PC-3 (cell line): ENCODE measurements around the gene PDCD10. TPM values are rescaled to one million over a fixed set of nuclear protein-coding genes. Genes with fewer than 3 reads are reported as not detected.

Experiments
- ATAC-seq: fragments of 200-7000 bp; cut with Tn5 transposase; 2 replicates; pipeline ENCODE4 v1.9.1; 2020; ENCODE audit warnings: mild to moderate bottlenecking, moderate library complexity
- BruUV-seq: library from RNA; stranded (reverse); fragments of 400-500 nt; replicated peaks from 2 replicates; lab custom pipeline; 2021; lab: Mats Ljungman, UMichigan
- CTCF ChIA-PET: fragments of 300-600 bp; sonication (Branson Sonifier 250); formaldehyde crosslinking; loops from one replicate; lab custom pipeline; 2022; ENCODE audit warnings: antibody characterized with exemption; lab: Charles Lee
- POLR2A ChIA-PET: fragments of 300-600 bp; sonication (Branson Sonifier 250); formaldehyde crosslinking; loops from one replicate; lab custom pipeline; 2022; ENCODE audit warnings: antibody characterized with exemption; ENCODE audit not compliant: unreplicated experiment; lab: Charles Lee
- DNase-seq: peaks from one replicate; pipeline ENCODE4 v3.0.0-alpha.2; 2015
- H2AFZ ChIP-seq: fragments of 300-600 bp; sonication (generic); 2 replicates; pipeline ENCODE4 v1.6.0; 2016; ENCODE audit warnings: antibody characterized with exemption, low read length
- H3F3A ChIP-seq: fragments of 300-600 bp; sonication (generic); one replicate; pipeline ENCODE4 v1.6.0; 2017; ENCODE audit warnings: antibody characterized with exemption, low read length, control low read depth, mild to moderate bottlenecking; ENCODE audit not compliant: unreplicated experiment
- H3K27ac ChIP-seq: fragments of 300-600 bp; sonication (generic); 2 replicates; pipeline ENCODE4 v1.5.1; 2016; ENCODE audit warnings: mild to moderate bottlenecking, low read length
- H3K27me3 ChIP-seq: fragments of 300-600 bp; sonication (generic); 2 replicates; pipeline ENCODE4 v1.6.1; 2016; ENCODE audit warnings: low read length, mixed read lengths
- H3K36me3 ChIP-seq: fragments of 300-600 bp; sonication (generic); 2 replicates; pipeline ENCODE4 v1.6.1; 2016; ENCODE audit warnings: low read depth, mixed run types, low read length, mixed read lengths
- H3K4me1 ChIP-seq: fragments of 300-600 bp; sonication (generic); 2 replicates; pipeline ENCODE4 v1.5.1; 2016; ENCODE audit warnings: low read length; ENCODE audit not compliant: insufficient read depth
- H3K4me2 ChIP-seq: fragments of 300-600 bp; sonication (generic); 2 replicates; pipeline ENCODE4 v1.6.0; 2016; ENCODE audit warnings: low read length
- H3K4me3 ChIP-seq: fragments of 300-600 bp; sonication (generic); 2 replicates; pipeline ENCODE4 v1.5.1; 2016; ENCODE audit warnings: mild to moderate bottlenecking, low read length, mixed read lengths
- H3K79me2 ChIP-seq: fragments of 300-600 bp; sonication (generic); 2 replicates; pipeline ENCODE4 v1.6.1; 2017; ENCODE audit warnings: low read length, mixed read lengths
- H3K9ac ChIP-seq: fragments of 300-600 bp; sonication (generic); 2 replicates; pipeline ENCODE4 v1.6.0; 2016; ENCODE audit warnings: mild to moderate bottlenecking, low read length
- H3K9me2 ChIP-seq: fragments of 300-600 bp; sonication (generic); replicated peaks from 2 replicates; pipeline ENCODE4 v1.6.1; 2016; ENCODE audit warnings: mixed run types, low read length, mixed read lengths
- H3K9me3 ChIP-seq: fragments of 300-600 bp; sonication (generic); 2 replicates; pipeline ENCODE4 v1.6.1; 2016; ENCODE audit warnings: low read length, mixed read lengths
- H4K20me1 ChIP-seq: fragments of 300-600 bp; sonication (generic); 2 replicates; pipeline ENCODE4 v1.6.1; 2016; ENCODE audit warnings: low read length, mixed read lengths
- CTCF ChIP-seq: fragments of 300-600 bp; sonication (generic); conservative IDR thresholded peaks from 2 replicates; pipeline ENCODE4 v1.5.1; 2017; ENCODE audit warnings: antibody characterized with exemption, low read depth, mild to moderate bottlenecking, low read length
- EZH2 ChIP-seq: fragments of 300-600 bp; sonication (generic); IDR thresholded peaks from one replicate; pipeline ENCODE4 v1.6.1; 2017; ENCODE audit warnings: antibody characterized with exemption, mild to moderate bottlenecking, low read length; ENCODE audit not compliant: unreplicated experiment
- EZH2phosphoT487 ChIP-seq: fragments of 300-600 bp; sonication (generic); IDR thresholded peaks from 2 replicates; pipeline ENCODE4 v1.6.1; 2018; ENCODE audit warnings: mild to moderate bottlenecking, antibody characterized with exemption, low read length, borderline replicate concordance
- intact Hi-C: fragments of 100-400 bp; cut with micrococcal nuclease; formaldehyde crosslinking; loops from 2 replicates; pipeline ENCODE4 v1.9.0; 2023
- total RNA-seq: library from RNA; depleted of rRNA; stranded (reverse); fragments of >200 nt; gene quantifications from 2 replicates; pipeline ENCODE4 v1.2.3, GENCODE V29; 2014

PDCD10 gene
- total RNA-seq, 1 experiment from 2014 or later: 105 TPM

GRCh38 chr3:167742338-167742737 lies 7.6 kb upstream of the PDCD10 start:
- Histone ChIP-seq H3K9ac (no peak overlapping the region), H3K9me2 (no peaks in the 10 kb centered on the region), H4K20me1 (no peaks in the 10 kb centered on the region), H3K4me1 (0 out of 2 replicates have a peak, but pooled peaks cover under 1% of the 10 kb centered on the region), H3K79me2 (no peaks in the 10 kb centered on the region), H3K4me3 (no peak overlapping the region), H3K27me3 (no peaks in the 10 kb centered on the region), H3K27ac (no peak overlapping the region), H3K9me3 (no peaks in the 10 kb centered on the region), H3K4me2 (no peak overlapping the region), H2AFZ (no peak overlapping the region), H3F3A (no peaks in the 10 kb centered on the region), H3K36me3 (no peaks in the 10 kb centered on the region)
- ChIA-PET CTCF (no interaction called here), POLR2A (no interaction called here)
- TF ChIP-seq EZH2phosphoT487: no peak
- TF ChIP-seq EZH2: no peak
- TF ChIP-seq CTCF: no peak
- DNase-seq (no peak), ATAC-seq (no peak)
- intact Hi-C loops: loop anchor here (1.0 kb wide), 1 partner anchor 140 kb away; no protein-coding TSS in a partner anchor
- no TSS peak for BruUV-seq

DNA sequence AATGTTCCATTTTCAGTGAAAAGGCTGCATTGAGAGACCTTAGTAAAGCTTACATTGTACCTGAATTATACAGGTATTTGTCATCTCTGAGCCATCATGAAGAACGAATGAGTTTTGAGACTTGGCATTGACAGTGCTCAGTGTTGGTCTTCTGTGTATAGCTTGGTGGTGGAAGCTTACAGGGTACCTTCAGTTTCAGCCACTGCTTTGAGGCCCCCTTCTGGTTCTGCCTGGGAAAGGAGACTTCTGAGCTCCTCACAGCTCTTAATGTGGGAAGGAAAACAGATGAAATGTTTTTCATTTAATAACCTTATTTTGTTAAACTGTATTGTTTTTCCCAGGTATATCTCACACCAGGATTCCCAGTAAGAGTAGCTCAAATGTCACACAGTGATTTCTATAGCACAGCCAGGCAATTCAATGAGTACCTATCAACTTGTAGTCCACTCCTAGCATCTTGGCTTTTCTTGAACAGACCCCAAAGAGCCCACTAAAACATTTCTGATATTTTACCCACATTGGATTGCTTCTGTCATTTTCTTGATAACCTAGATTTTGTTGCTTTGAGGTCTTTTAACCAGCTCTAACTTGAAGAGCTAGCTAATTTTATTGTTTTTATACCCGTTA lies 6.4 kb upstream of the PDCD10 start:
- H2AFZ ChIP-seq: no peak overlapping the region
- peaks cover 10% of the 10 kb centered on the region; the same call in 1 of the 2 replicates for H3K4me1 ChIP-seq
- DNase-seq (peak; percentile 59), ATAC-seq (peak; percentile 96)
- H3K36me3 ChIP-seq: no peaks in the 10 kb centered on the region
- H4K20me1 ChIP-seq: no peaks in the 10 kb centered on the region
- no peak overlapping the region for H3K9ac ChIP-seq
- H3K79me2 ChIP-seq: no peaks in the 10 kb centered on the region
- no peak overlapping the region for H3K4me3 ChIP-seq
- ChIA-PET POLR2A (no interaction called here), CTCF (interaction anchor here (0.6 to 1.2 kb wide), 7 partner anchors 56 to 361 kb away, joined by 3 to 8 read pairs (median 4); partner anchors contain the start of gene ZBBX)
- H3K9me3 ChIP-seq: no peaks in the 10 kb centered on the region
- no peaks in the 10 kb centered on the region for H3F3A ChIP-seq
- no peaks in the 10 kb centered on the region for H3K27me3 ChIP-seq
- no peak overlapping the region for H3K4me2 ChIP-seq
- no peak overlapping the region for H3K27ac ChIP-seq
- intact Hi-C loops: loop anchor here (1.0 kb wide), 1 partner anchor 334 kb away; no protein-coding TSS in a partner anchor
- no peak for TF ChIP-seq EZH2phosphoT487
- TF ChIP-seq CTCF: peak; percentile 67
- TF ChIP-seq EZH2: no peak
- BruUV-seq: no TSS peak
- no peaks in the 10 kb centered on the region for H3K9me2 ChIP-seq

- no peaks in the 10 kb centered on the region for H3K9me3 ChIP-seq
- no peaks in the 10 kb centered on the region for H3F3A ChIP-seq
- POLR2A ChIA-PET: no interaction called here
- peaks cover 2% of the 10 kb centered on the region for H3K79me2 ChIP-seq
- H3K4me1 ChIP-seq: peaks cover 10% of the 10 kb centered on the region; the same call in 1 of the 2 replicates
- CTCF ChIA-PET: no interaction called here
- no peak overlapping the region for H3K4me2 ChIP-seq
- no peak overlapping the region for H3K27ac ChIP-seq
- H3K9ac ChIP-seq: no peak overlapping the region
- no peaks in the 10 kb centered on the region for H3K9me2 ChIP-seq
- H3K4me3 ChIP-seq: no peak overlapping the region
- H3K36me3 ChIP-seq: no peaks in the 10 kb centered on the region
- ATAC-seq: no peak
- H4K20me1 ChIP-seq: no peaks in the 10 kb centered on the region
- no TSS peak for BruUV-seq
- intact Hi-C loops: loop anchor here (10.0 kb wide), 1 partner anchor 356 kb away; the partner anchor contains the start of gene GOLIM4
- no peak overlapping the region for H2AFZ ChIP-seq
- DNase-seq: no peak
- H3K27me3 ChIP-seq: no peaks in the 10 kb centered on the region
- TF ChIP-seq EZH2phosphoT487 (no peak), CTCF (no peak), EZH2 (no peak)
These were observed 4.6 kb upstream of the PDCD10 start for GRCh38 chr3:167739190-167739810.
